Measurements from ENCODE around the gene KRTAP10-2.

KRTAP10-2 gene

DNA sequence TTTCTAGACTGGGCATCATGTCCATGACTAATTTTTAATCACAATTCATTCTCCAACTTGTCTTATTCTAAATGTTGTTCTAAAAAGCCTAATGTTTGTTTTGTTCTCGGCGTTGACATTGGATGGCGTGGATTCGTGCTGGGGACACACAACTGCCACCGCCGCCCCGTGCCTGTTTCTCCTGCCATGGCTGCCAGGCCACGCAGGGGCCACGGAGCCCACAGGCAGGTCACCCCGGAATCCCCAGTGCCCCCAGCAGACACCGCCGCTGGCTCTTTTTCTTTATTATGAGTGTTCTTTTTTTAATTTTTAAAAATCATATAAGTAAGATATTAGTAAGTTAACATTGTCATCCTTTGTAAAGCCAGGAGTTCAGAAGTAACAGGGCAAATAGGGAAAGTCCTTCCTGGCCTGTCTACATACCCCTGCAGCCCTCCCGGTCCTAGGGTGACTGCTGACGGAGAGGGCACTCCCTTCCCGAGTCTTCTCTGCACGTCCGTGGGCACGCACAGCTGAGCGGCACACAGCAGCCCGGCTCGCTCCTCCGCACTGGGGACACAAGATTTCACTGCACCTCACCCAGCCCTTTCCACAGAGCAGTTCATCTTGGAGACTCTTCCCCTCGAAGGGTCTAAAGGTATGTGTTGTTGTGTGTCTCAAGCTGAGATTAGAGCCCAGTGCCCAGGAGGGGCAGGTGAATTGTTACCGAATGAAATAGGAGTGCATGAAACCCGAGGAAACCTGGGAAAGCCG is 43.5 kb downstream of the KRTAP10-2 start:
- Histone ChIP-seq H3K4me1 (ENCODE audit: insufficient read depth, low read length) (peaks cover 4% of the 10 kb centered on the region), H3K36me3 (ENCODE audit: insufficient read depth, low read length) (no peaks in the 10 kb centered on the region), H3K4me2 (ENCODE audit: insufficient read depth, low read length) (no peak overlapping the region), H3K9me3 (ENCODE audit: insufficient read depth, low read length, severe bottlenecking) (no peaks in the 10 kb centered on the region), H2AFZ (ENCODE audit: low read depth, low read length) (no peak overlapping the region), H3K9ac (ENCODE audit: low read depth, low read length) (no peak overlapping the region), H4K20me1 (ENCODE audit: insufficient read depth, low read length) (0 out of 2 replicates have a peak, but pooled peaks cover 9% of the 10 kb centered on the region), H3K27me3 (ENCODE audit: insufficient read depth, low read length, poor library complexity) (no peaks in the 10 kb centered on the region), H3K4me3 (ENCODE audit: low read depth in 1 of 2, low read length in 2 of 2) (no peak overlapping the region), H3K27ac (ENCODE audit: low read length) (no peak overlapping the region), H3K79me2 (ENCODE audit: insufficient read depth, low read length) (no peaks in the 10 kb centered on the region)
- TF ChIP-seq EZH2 (IDR thresholded peaks at IDR 0.05; ENCODE audit: borderline replicate concordance, low read depth, low read length, severe bottlenecking), result no peak
- TF ChIP-seq, protein P1, sequence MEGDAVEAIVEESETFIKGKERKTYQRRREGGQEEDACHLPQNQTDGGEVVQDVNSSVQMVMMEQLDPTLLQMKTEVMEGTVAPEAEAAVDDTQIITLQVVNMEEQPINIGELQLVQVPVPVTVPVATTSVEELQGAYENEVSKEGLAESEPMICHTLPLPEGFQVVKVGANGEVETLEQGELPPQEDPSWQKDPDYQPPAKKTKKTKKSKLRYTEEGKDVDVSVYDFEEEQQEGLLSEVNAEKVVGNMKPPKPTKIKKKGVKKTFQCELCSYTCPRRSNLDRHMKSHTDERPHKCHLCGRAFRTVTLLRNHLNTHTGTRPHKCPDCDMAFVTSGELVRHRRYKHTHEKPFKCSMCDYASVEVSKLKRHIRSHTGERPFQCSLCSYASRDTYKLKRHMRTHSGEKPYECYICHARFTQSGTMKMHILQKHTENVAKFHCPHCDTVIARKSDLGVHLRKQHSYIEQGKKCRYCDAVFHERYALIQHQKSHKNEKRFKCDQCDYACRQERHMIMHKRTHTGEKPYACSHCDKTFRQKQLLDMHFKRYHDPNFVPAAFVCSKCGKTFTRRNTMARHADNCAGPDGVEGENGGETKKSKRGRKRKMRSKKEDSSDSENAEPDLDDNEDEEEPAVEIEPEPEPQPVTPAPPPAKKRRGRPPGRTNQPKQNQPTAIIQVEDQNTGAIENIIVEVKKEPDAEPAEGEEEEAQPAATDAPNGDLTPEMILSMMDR (IDR thresholded peaks at IDR 0.05; ENCODE audit: borderline replicate concordance, extremely low read depth, low read length, poor library complexity, severe bottlenecking), result no peak
- no peak for DNase-seq
- ATAC-seq (ENCODE audit: insufficient read depth, low read depth), result no peak

DNA sequence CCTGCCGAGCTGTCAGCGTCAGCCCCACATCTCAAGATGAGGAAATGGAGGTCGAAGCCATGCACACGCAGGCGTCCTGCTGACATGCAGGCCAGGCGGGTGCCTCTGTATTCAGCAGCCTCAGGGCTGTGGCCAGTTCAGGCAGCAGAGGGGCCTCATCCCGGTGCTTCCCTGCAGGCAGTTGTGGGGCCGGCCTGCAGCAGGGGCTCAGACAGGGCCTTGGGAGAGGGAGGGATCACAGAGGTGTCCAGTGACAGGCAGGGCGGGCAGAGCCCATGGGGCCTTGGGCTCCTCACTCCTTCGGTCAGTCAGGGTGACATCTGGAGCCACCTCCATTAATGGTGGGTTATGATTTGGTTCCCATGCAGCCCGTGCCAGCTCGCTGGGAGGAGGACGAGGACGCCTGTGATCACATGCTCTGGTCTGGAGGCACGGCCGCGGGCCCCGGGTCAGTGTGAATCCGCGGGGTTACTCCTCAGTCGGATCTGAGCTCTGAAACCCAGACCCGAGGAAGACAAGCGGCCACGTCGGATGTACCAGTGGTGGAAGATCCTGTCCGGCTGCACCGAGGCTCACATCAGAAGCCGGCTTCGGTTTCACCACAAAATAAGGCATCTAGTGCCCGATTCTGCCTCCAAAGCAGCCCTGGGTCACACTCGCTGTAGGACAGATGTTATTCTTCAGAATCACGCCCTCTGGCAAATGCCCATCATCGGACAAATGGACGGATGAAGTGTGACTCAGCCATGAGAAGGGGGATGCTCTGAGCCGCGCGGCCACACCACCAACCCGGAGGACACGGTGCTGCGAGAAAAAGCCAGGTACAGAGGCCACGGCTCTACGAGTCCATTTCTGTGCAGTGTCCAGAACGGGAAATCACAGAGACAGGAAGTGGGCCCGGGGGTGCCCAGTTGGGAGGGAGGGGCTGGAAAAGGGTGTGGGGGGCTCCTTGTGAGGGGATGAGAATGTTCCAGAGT is 44.7 kb downstream of the KRTAP10-2 start:
- Histone ChIP-seq H3K9me3 (ENCODE audit: insufficient read depth, low read length, severe bottlenecking) (no peaks in the 10 kb centered on the region), H3K4me1 (ENCODE audit: insufficient read depth, low read length) (peaks cover 4% of the 10 kb centered on the region), H3K27me3 (ENCODE audit: insufficient read depth, low read length, poor library complexity) (no peaks in the 10 kb centered on the region), H4K20me1 (ENCODE audit: insufficient read depth, low read length) (0 out of 2 replicates have a peak, but pooled peaks cover 9% of the 10 kb centered on the region), H3K4me3 (ENCODE audit: low read depth in 1 of 2, low read length in 2 of 2) (no peak overlapping the region), H3K9ac (ENCODE audit: low read depth, low read length) (no peak overlapping the region), H3K79me2 (ENCODE audit: insufficient read depth, low read length) (no peaks in the 10 kb centered on the region), H3K4me2 (ENCODE audit: insufficient read depth, low read length) (no peak overlapping the region), H3K27ac (ENCODE audit: low read length) (no peak overlapping the region), H2AFZ (ENCODE audit: low read depth, low read length) (no peak overlapping the region), H3K36me3 (ENCODE audit: insufficient read depth, low read length) (no peaks in the 10 kb centered on the region)
- no peak for ATAC-seq (ENCODE audit: insufficient read depth, low read depth)
- DNase-seq, result no peak
- TF ChIP-seq, protein P1 (IDR thresholded peaks at IDR 0.05; ENCODE audit: borderline replicate concordance, extremely low read depth, low read length, poor library complexity, severe bottlenecking), result no peak
- no peak for TF ChIP-seq EZH2 (IDR thresholded peaks at IDR 0.05; ENCODE audit: borderline replicate concordance, low read depth, low read length, severe bottlenecking)

DNA sequence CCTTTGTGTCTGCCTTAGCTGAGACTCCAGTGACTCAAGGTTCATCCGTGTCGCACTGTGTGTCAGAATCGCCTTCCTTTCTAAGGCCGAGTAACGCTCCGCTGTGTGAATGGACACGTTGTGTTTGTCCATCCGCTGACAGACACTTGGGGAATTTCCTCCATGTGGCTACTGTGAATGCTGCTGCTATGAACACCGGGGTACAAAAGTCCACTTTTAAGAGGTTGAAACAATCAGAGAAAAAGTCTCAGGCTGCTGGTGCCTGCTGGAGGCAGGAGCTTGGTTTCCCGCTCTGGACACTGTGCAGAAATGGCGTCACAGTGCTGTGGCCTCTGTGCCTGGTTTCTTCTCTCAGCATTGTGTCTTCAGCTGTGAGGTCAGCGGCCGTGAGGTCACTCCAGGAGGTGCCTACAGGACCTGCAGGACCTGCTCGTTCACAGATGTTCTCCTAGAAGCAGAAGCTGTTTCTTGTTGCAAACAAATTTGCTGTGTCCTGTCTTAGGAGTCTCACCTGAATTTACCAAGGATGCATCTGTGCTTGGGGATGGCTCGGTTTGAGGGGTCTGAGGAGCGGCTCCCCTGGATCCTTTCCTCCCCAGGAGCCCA is 45.5 kb downstream of the KRTAP10-2 start:
- Histone ChIP-seq H3K79me2 (ENCODE audit: insufficient read depth, low read length) (no peaks in the 10 kb centered on the region), H3K4me2 (ENCODE audit: insufficient read depth, low read length) (no peak overlapping the region), H4K20me1 (ENCODE audit: insufficient read depth, low read length) (0 out of 2 replicates have a peak, but pooled peaks cover 5% of the 10 kb centered on the region), H3K4me1 (ENCODE audit: insufficient read depth, low read length) (peaks cover 4% of the 10 kb centered on the region), H3K27ac (ENCODE audit: low read length) (no peak overlapping the region), H3K36me3 (ENCODE audit: insufficient read depth, low read length) (no peaks in the 10 kb centered on the region), H3K9me3 (ENCODE audit: insufficient read depth, low read length, severe bottlenecking) (no peaks in the 10 kb centered on the region), H2AFZ (ENCODE audit: low read depth, low read length) (no peak overlapping the region), H3K27me3 (ENCODE audit: insufficient read depth, low read length, poor library complexity) (no peaks in the 10 kb centered on the region), H3K9ac (ENCODE audit: low read depth, low read length) (no peak overlapping the region), H3K4me3 (ENCODE audit: low read depth in 1 of 2, low read length in 2 of 2) (no peak overlapping the region)
- DNase-seq (no peak), ATAC-seq (ENCODE audit: insufficient read depth, low read depth) (no peak)
- TF ChIP-seq, protein P1 (IDR thresholded peaks at IDR 0.05; ENCODE audit: borderline replicate concordance, extremely low read depth, low read length, poor library complexity, severe bottlenecking), result no peak
- no peak for TF ChIP-seq EZH2 (IDR thresholded peaks at IDR 0.05; ENCODE audit: borderline replicate concordance, low read depth, low read length, severe bottlenecking)
